ENCODE results near the gene RWDD3.

RWDD3 gene

DNA sequence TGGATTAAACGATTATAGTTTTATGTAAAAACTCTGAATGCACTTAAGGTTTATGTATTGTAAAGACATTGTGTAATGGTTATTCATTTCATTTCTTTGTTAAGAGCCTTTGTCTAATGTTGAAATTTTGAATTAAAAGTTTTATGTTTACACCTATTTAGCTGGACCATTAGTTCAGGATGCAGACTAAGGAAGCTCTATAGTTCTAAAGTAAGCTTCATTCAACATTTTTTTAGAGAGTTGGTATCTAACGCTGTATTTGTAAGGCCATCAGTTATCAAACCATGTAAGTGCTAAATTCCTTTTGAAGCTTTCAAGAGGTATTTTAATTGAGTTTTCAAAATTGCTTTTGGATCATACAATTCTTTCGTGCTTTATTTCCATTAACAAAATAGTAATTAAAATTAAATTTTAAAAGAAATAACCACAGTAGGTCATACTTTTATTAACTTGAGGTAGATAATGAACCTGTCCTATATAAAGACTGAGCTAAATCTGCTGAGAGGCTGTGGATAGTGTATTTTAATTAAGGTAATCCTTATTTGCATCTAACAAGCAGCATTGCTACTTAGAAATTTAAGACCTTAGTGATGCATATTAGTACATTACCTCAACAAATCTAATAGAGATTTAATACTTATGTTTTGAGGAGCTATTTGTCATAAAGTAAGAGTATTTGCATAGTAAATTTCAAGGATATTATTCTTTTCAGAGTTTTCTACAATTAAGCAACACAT, 47.9 kb downstream of the RWDD3 start:
- H3K4me3 ChIP-seq (ENCODE audit: low read depth, low read length): no peak overlapping the region
- H3K36me3 ChIP-seq (ENCODE audit: insufficient read depth, low read length): no peaks in the 10 kb centered on the region
- no peaks in the 10 kb centered on the region for H3K79me2 ChIP-seq (ENCODE audit: control insufficient read depth, insufficient read depth, low read length, unreplicated experiment)
- H3K27ac ChIP-seq (ENCODE audit: low read depth, low read length): no peak overlapping the region
- H2AFZ ChIP-seq (ENCODE audit: low read length, unreplicated experiment): no peak overlapping the region
- H3K4me1 ChIP-seq (ENCODE audit: control insufficient read depth, insufficient read depth, low read length, unreplicated experiment): no peaks in the 10 kb centered on the region
- peaks cover 67% of the 10 kb centered on the region for H3K27me3 ChIP-seq (ENCODE audit: insufficient read depth, low read length)

GRCh38 chr1:95282518-95282895, 48.5 kb downstream of the RWDD3 start:
- Histone ChIP-seq H3K4me1 (ENCODE audit: control insufficient read depth, insufficient read depth, low read length, unreplicated experiment) (no peaks in the 10 kb centered on the region), H3K79me2 (ENCODE audit: control insufficient read depth, insufficient read depth, low read length, unreplicated experiment) (no peaks in the 10 kb centered on the region), H3K27me3 (ENCODE audit: insufficient read depth, low read length) (peaks cover 72% of the 10 kb centered on the region), H2AFZ (ENCODE audit: low read length, unreplicated experiment) (no peak overlapping the region), H3K4me3 (ENCODE audit: low read depth, low read length) (no peak overlapping the region), H3K27ac (ENCODE audit: low read depth, low read length) (no peak overlapping the region), H3K36me3 (ENCODE audit: insufficient read depth, low read length) (no peaks in the 10 kb centered on the region)

DNA sequence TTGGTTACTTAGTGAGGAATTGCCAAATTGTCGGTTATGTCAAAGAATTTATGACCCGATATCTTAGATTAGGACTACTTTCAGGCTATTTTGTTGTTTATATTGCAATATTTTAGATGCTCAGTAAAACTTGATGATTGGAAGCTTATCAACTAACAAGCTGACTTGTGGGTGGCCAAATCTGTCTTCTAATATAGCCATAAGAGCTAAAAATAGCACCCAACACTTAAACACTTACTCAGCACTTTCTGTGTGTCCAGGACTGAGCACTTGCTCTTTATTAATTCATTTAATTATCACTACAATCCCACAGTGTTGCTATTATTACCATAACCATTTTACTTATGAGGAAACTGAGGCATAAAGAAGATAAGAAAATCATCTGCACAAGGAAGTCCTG, 50.4 kb downstream of the RWDD3 start:
- Histone ChIP-seq H3K27me3 (ENCODE audit: insufficient read depth, low read length) (peaks cover 68% of the 10 kb centered on the region), H3K4me3 (ENCODE audit: low read depth, low read length) (no peak overlapping the region), H3K4me1 (ENCODE audit: control insufficient read depth, insufficient read depth, low read length, unreplicated experiment) (no peaks in the 10 kb centered on the region), H2AFZ (ENCODE audit: low read length, unreplicated experiment) (no peak overlapping the region), H3K27ac (ENCODE audit: low read depth, low read length) (no peak overlapping the region), H3K79me2 (ENCODE audit: control insufficient read depth, insufficient read depth, low read length, unreplicated experiment) (no peaks in the 10 kb centered on the region), H3K36me3 (ENCODE audit: insufficient read depth, low read length) (no peaks in the 10 kb centered on the region)

- Histone ChIP-seq H3K4me3 (ENCODE audit: low read depth, low read length) (no peak overlapping the region), H3K4me1 (ENCODE audit: control insufficient read depth, insufficient read depth, low read length, unreplicated experiment) (no peaks in the 10 kb centered on the region), H3K36me3 (ENCODE audit: insufficient read depth, low read length) (no peaks in the 10 kb centered on the region), H3K79me2 (ENCODE audit: control insufficient read depth, insufficient read depth, low read length, unreplicated experiment) (no peaks in the 10 kb centered on the region), H3K27ac (ENCODE audit: low read depth, low read length) (no peak overlapping the region), H3K27me3 (ENCODE audit: insufficient read depth, low read length) (peaks cover 68% of the 10 kb centered on the region), H2AFZ (ENCODE audit: low read length, unreplicated experiment) (no peak overlapping the region)
Measured at GRCh38 chr1:95286479-95286878, 52.5 kb downstream of the RWDD3 start.

- Histone ChIP-seq H3K4me1 (ENCODE audit: control insufficient read depth, insufficient read depth, low read length, unreplicated experiment) (no peaks in the 10 kb centered on the region), H3K27ac (ENCODE audit: low read depth, low read length) (no peak overlapping the region), H3K4me3 (ENCODE audit: low read depth, low read length) (no peak overlapping the region), H3K36me3 (ENCODE audit: insufficient read depth, low read length) (no peaks in the 10 kb centered on the region), H2AFZ (ENCODE audit: low read length, unreplicated experiment) (no peak overlapping the region), H3K79me2 (ENCODE audit: control insufficient read depth, insufficient read depth, low read length, unreplicated experiment) (no peaks in the 10 kb centered on the region), H3K27me3 (ENCODE audit: insufficient read depth, low read length) (peaks cover 63% of the 10 kb centered on the region)
Measured at GRCh38 chr1:95287081-95287480, 53.1 kb downstream of the RWDD3 start.

GRCh38 chr1:95287825-95288224, 53.8 kb downstream of the RWDD3 start:
- Histone ChIP-seq H3K36me3 (ENCODE audit: insufficient read depth, low read length) (no peaks in the 10 kb centered on the region), H3K27ac (ENCODE audit: low read depth, low read length) (no peak overlapping the region), H3K4me1 (ENCODE audit: control insufficient read depth, insufficient read depth, low read length, unreplicated experiment) (no peaks in the 10 kb centered on the region), H3K27me3 (ENCODE audit: insufficient read depth, low read length) (peaks cover 63% of the 10 kb centered on the region), H2AFZ (ENCODE audit: low read length, unreplicated experiment) (no peak overlapping the region), H3K79me2 (ENCODE audit: control insufficient read depth, insufficient read depth, low read length, unreplicated experiment) (no peaks in the 10 kb centered on the region), H3K4me3 (ENCODE audit: low read depth, low read length) (no peak overlapping the region)

Data from ACC112 (cell line).